ENCODE results near the gene TRAT1.
"Not testable (repeated sequence)": the region's sequence is repeated elsewhere in the genome, so short reads cannot be mapped to it uniquely, and the experiment has no call there.

The TRAT1 gene

DNA sequence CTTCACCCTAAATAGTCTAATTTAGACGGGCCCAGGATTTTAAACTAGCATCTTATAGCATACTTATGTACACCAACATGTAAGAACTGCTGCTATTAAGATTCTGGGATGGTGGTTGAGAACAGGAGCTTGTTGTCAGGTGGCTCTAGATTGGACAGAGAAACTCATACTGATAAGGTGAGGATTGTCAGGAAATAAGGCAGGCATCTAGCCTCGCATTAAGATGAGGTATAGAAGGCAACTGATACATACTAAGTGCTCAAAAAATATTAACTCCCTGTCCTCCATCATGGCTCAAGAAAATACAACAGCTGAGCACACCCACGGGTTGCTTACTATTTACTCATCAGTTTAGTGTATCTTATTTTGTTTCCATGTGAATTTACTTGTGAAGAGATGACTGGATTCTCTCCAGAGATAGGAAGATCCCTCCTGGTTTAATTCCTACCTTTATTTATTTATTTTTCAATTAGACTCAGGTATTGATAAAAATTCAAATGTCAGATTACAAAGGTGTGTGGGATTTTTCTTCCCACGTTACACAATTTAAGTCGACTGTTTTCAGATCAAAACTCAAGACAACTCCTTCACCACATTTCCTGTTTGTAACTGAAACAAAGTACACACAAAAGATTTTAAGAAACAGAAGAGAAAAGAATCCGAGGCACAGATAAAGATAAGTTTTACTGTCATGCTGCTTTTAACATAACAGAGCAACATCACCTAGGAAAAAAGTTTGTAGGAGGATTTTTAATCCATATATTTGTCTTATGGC is at the start of gene TRAT1:
TSS of gene TRAT1 (plus strand) at position 664 of the 775 bp plus-strand sequence. CDS start 142 bp downstream, outside the sequence.
- no peak for DNase-seq
- no peak for TF ChIP-seq GATA1 (IDR thresholded peaks at IDR 0.05; ENCODE audit: low read depth, low read length)
- no peak for TF ChIP-seq POLR2A (IDR thresholded peaks at IDR 0.05; ENCODE audit: low read length)

GRCh38 chr3:108775649-108776048 is 46.9 kb upstream of the TRAT1 start:
- TF ChIP-seq GATA1 (IDR thresholded peaks at IDR 0.05; ENCODE audit: low read depth, low read length): no peak
- TF ChIP-seq POLR2A (IDR thresholded peaks at IDR 0.05; ENCODE audit: low read length): no peak
- DNase-seq: no peak

- no peak for DNase-seq
- TF ChIP-seq GATA1 (IDR thresholded peaks at IDR 0.05; ENCODE audit: low read depth, low read length) (no peak), POLR2A (IDR thresholded peaks at IDR 0.05; ENCODE audit: low read length) (no peak)
Observed at GRCh38 chr3:108779496-108779895, 43.1 kb upstream of the TRAT1 start.

DNA sequence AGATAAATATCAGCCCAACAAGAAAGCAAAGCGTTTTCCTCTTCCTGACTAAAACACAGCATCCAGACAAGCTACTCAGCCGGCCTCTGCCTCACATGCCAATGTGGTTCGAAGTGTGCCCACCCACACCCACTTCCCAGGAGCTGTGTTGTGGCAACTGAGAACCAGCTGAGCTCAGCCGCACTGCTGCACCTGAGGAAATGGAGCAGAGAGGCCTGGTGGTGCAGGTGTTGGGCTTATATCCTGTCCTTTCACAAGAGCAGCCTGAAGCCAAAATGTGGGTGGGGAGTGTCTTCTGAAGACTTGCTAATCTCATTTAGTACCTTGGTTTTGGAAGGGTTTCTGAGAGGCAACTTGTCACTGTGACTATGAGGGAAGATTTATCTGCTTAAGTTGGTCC is 42.4 kb upstream of the TRAT1 start:
- no peak for DNase-seq
- no peak for TF ChIP-seq GATA1 (IDR thresholded peaks at IDR 0.05; ENCODE audit: low read depth, low read length)
- TF ChIP-seq POLR2A (IDR thresholded peaks at IDR 0.05; ENCODE audit: low read length): no peak

DNA sequence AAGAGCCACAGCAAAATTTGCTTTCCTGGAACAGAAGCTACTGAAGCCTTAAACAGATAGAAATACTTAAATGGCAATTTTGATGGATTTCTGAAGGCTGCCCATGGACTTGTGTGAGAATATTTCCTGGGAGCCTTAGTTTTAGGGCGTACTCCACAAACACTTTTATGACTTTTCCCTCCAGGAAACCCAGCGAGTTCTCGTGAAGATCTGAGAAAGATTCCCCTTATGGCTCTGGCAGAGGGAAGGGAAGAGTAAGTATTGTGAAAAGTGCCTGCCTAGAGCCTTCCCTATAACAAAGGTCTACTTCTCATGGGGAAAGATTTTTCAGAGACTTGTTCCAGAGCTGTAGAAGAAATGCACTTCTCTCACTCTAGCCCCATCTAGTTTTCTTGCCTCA is 31.1 kb upstream of the TRAT1 start:
- DNase-seq: no peak
- TF ChIP-seq GATA1 (IDR thresholded peaks at IDR 0.05; ENCODE audit: low read depth, low read length) (no peak), POLR2A (IDR thresholded peaks at IDR 0.05; ENCODE audit: low read length) (no peak)

DNA sequence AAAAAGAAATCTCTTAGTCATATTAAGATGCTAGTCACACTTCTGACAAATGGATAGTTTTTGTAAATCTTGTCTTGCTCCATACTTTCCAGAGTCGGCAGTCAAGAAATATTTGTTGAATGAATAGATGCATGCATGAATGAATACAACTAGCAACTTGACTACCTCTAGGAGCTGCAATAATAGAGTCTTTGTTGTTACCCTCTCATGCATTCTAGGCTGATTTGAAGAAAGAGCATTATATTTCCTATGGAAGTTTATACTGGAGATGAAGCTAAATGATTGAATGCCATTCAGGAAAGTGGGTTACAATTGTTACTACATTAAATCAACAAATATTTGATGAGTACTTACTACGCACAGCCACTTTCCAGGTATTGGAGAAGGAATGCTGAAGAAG is 18.1 kb upstream of the TRAT1 start:
- no peak for TF ChIP-seq GATA1 (IDR thresholded peaks at IDR 0.05; ENCODE audit: low read depth, low read length)
- no peak for TF ChIP-seq POLR2A (IDR thresholded peaks at IDR 0.05; ENCODE audit: low read length)
- DNase-seq: no peak

- TF ChIP-seq POLR2A (IDR thresholded peaks at IDR 0.05; ENCODE audit: low read length) (no peak), GATA1 (IDR thresholded peaks at IDR 0.05; ENCODE audit: low read depth, low read length) (no peak)
- no peak for DNase-seq
Observed at GRCh38 chr3:108804966-108805365, 17.6 kb upstream of the TRAT1 start.

DNA sequence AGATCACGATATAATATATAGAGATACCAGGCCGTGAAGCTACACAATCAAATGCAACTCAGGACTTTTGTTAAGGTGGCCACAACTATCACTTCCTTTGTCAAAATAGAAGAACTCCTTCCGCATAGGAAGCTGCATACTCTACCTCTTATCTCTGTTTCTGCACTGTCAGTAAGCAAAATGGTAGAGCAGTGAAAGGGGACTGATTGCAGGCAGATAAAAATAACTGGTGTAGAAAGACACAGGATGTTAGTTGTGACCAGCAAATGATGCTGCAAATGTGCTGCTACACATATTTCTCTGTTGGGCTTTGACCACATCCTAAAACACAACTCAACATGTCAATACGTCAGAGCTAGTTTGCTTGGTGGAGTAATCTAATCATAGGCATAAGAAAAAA is 16.3 kb upstream of the TRAT1 start:
- no peak for DNase-seq
- TF ChIP-seq GATA1 (IDR thresholded peaks at IDR 0.05; ENCODE audit: low read depth, low read length) (no peak), POLR2A (IDR thresholded peaks at IDR 0.05; ENCODE audit: low read length) (no peak)

GRCh38 chr3:108818404-108818803 is 4.2 kb upstream of the TRAT1 start:
- TF ChIP-seq POLR2A (IDR thresholded peaks at IDR 0.05; ENCODE audit: low read length) (no peak), GATA1 (IDR thresholded peaks at IDR 0.05; ENCODE audit: low read depth, low read length) (no peak)
- DNase-seq: peak; percentile 2 to 5

DNA sequence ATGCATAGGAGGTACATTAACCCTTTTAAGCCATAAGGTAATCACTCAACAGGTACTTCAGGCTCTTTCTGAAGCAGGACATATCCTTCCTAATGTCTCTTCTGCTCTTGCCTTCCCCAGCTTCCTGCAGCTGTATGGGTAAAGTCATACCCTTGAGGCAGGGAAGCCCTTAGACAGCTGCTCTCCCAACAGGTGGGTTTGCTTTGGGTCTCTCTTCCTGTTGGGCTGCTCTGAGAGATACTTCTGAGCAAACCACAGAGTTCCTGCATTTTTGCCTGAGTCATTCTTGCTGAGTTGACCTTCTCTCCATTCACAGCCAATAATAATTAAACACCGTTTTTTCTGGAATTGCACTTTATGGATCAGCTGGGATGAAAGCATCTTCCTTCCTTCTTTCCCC is 2.0 kb upstream of the TRAT1 start:
- no peak for DNase-seq
- TF ChIP-seq GATA1 (IDR thresholded peaks at IDR 0.05; ENCODE audit: low read depth, low read length) (no peak), POLR2A (IDR thresholded peaks at IDR 0.05; ENCODE audit: low read length) (no peak)

DNA sequence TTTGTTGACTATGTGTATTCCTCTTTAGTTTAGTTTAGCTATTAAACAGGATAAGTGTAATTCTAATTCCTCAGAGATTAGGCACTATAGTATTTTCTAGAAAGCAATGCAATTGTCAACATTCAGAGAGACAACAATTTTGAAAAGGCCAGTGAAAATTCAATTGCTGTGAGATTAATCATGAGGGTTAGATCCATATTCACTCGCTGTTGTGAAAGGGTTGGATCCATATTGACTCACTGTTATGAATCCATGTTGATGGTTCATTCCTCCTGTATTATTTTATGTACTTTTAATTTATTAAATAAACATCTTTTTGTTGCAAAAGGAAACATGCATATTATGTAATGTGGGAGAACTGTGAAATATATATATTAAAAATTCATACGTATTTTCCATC is 641 bp downstream of the TRAT1 start:
- no peak for TF ChIP-seq POLR2A (IDR thresholded peaks at IDR 0.05; ENCODE audit: low read length)
- TF ChIP-seq GATA1 (IDR thresholded peaks at IDR 0.05; ENCODE audit: low read depth, low read length): no peak
- DNase-seq: no peak

DNA sequence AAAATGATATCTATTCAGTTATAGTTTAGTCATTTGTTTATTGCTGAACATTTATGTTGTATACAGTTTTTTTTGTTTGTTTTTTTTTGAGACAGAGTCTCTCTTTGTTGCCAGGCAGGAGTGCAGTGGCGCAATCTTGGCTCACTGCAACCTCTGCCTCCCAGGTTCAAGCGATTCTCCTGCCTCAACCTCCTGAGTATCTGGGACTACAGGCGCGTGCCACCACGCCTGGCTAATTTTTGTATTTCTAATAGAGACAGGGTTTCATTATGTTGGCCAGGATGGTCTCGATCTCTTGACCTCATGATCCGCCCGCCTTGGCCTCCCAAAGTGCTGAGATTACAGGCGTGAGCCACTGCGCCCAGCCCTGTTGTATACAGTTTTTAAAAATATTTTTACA is 1.2 kb downstream of the TRAT1 start:
- DNase-seq: not testable (repeated sequence)

GRCh38 chr3:108826309-108827187 is 4.0 kb downstream of the TRAT1 start:
- DNase-seq: no peak
- no peak for TF ChIP-seq GATA1 (IDR thresholded peaks at IDR 0.05; ENCODE audit: low read depth, low read length)

GRCh38 chr3:108830381-108830780 is 7.8 kb downstream of the TRAT1 start:
- TF ChIP-seq POLR2A (IDR thresholded peaks at IDR 0.05; ENCODE audit: low read length) (no peak), GATA1 (IDR thresholded peaks at IDR 0.05; ENCODE audit: low read depth, low read length) (no peak)
- no peak for DNase-seq

All from erythroblast (primary cell).